Ureter (tissue), 1 donor: Measurements from ENCODE around the gene SFTA2. TPM values are rescaled to one million over a fixed set of nuclear protein-coding genes. Genes with fewer than 3 reads are reported as not detected.

Experiments
- total RNA-seq: library from RNA; stranded (reverse); gene quantifications from one replicate; pipeline ENCODE4 v1.2.4, GENCODE V29; 2023
- donor health status: DM: yes; HTN: yes; CAD: no.

The SFTA2 gene
- total RNA-seq, 1 donor from 2014 or later: 1.0 TPM

Other genes with a start within 250 kb of the SFTA2 start
- 31.5 TPM for gene PPP1R18, start 245.5 kb downstream of the SFTA2 start, total RNA-seq
- gene NRM, start 241.2 kb downstream of the SFTA2 start, total RNA-seq: 12.3 TPM
- gene MDC1, start 214.9 kb downstream of the SFTA2 start, total RNA-seq: 41.1 TPM
- 357 TPM for gene TUBB, start 211.8 kb downstream of the SFTA2 start, total RNA-seq
- 133 TPM for gene FLOT1, start 189.5 kb downstream of the SFTA2 start, total RNA-seq
- gene IER3, start 187.6 kb downstream of the SFTA2 start, total RNA-seq: 23.8 TPM
- 234 TPM for gene DDR1, start 47.7 kb downstream of the SFTA2 start, total RNA-seq
- gene GTF2H4, start 24.0 kb downstream of the SFTA2 start, total RNA-seq: 30.4 TPM
- gene VARS2, start 17.9 kb downstream of the SFTA2 start, total RNA-seq: 33.2 TPM
- not detected for gene MUCL3, start 8.8 kb upstream of the SFTA2 start, total RNA-seq
- not detected for gene MUC21, start 51.5 kb upstream of the SFTA2 start, total RNA-seq
- not detected for gene MUC22, start 78.3 kb upstream of the SFTA2 start, total RNA-seq
- not detected for gene C6orf15, start 180.4 kb upstream of the SFTA2 start, total RNA-seq
- gene PSORS1C1, start 182.6 kb upstream of the SFTA2 start, total RNA-seq: 0.10 TPM
- not detected for gene CDSN, start 188.3 kb upstream of the SFTA2 start, total RNA-seq
- not detected for gene PSORS1C2, start 206.9 kb upstream of the SFTA2 start, total RNA-seq
- 23.4 TPM for gene CCHCR1, start 225.6 kb upstream of the SFTA2 start, total RNA-seq
- 5.9 TPM for gene TCF19, start 226.4 kb upstream of the SFTA2 start, total RNA-seq
- 9.5 TPM for gene POU5F1, start 238.5 kb upstream of the SFTA2 start, total RNA-seq